SK-N-SH (cell line): Measurements from ENCODE around the gene DHRS13.

ENCODE experiments used
- GABPA ChIP-seq: IDR thresholded peaks from 2 replicates; pipeline ENCODE4 v1.4.0; 2012; ENCODE audit warnings: low read depth, mild to moderate bottlenecking
- JUND ChIP-seq: IDR thresholded peaks from 2 replicates; pipeline ENCODE4 v1.4.0; 2012
- MAX ChIP-seq: IDR thresholded peaks from 2 replicates; pipeline ENCODE4 v1.4.0; 2012; ENCODE audit warnings: low read depth
- MXI1 ChIP-seq: IDR thresholded peaks from 2 replicates; pipeline ENCODE4 v1.6.1; 2012; ENCODE audit warnings: mild to moderate bottlenecking, low read depth, low read length, improper control_type of control experiment
- RFX5 ChIP-seq: IDR thresholded peaks from 2 replicates; pipeline ENCODE4 v1.6.1; 2012; ENCODE audit warnings: mild to moderate bottlenecking, improper control_type of control experiment, low read length
- SMC3 ChIP-seq: IDR thresholded peaks from 2 replicates; pipeline ENCODE4 v1.6.1; 2012; ENCODE audit warnings: low read depth, low read length, improper control_type of control experiment
- TF ChIP-seq, protein P1 (sequence below): fragments of 200-600 bp; sonication (generic); IDR thresholded peaks from 2 replicates; pipeline ENCODE4 v1.6.1; 2017; ENCODE audit warnings: antibody characterized with exemption, mild to moderate bottlenecking, moderate library complexity
- TF ChIP-seq, protein P2 (sequence below): IDR thresholded peaks from 2 replicates; pipeline ENCODE4 v1.6.1; 2012; ENCODE audit warnings: mild to moderate bottlenecking, low read depth, low read length, moderate library complexity
- TF ChIP-seq, protein P3 (sequence below): IDR thresholded peaks from 2 replicates; pipeline ENCODE4 v1.4.0; 2012; ENCODE audit warnings: low read depth, borderline replicate concordance
- TF ChIP-seq, protein P4 (sequence below): IDR thresholded peaks from 2 replicates; pipeline ENCODE4; 2012

DNA sequence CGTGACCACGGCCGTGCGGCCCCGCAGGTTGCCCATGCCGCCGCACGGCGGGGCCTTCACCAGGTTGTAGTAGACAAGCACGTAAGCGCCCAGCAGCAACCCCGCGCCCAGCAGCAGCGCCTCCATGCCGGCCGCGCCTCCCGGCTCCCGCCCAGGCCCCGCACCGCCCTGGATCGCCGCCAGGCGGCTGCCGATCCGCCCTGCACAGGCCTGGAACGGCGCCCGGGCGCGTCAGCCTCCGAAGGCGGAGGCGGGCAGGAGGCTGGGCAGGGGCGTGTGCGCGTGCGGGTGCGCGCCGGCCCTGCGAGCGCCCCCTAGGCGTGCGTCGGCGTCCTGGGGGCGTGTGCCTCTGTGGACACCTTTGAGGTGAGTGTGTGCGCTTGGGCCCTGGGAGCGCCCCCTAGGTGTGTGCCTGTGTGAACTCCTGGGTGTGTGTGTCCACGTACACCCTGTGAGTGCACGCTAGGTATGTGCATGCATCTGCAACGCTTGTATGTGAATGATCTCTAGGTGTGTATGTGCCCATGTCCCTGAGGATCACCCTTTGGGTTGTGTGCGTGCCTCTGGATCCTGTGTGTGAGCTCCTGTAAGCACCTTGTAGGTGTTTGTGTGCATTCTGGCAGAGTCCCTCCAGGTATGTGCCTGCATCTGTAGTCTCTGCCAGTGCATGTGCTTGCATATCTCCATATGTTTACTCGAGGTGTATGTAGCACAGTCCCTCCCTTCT is at the start of gene DHRS13:
- TF ChIP-seq MAX (peak; percentile 72), RFX5 (no peak), MXI1 (peak; percentile 89), GABPA (no peak), SMC3 (peak; percentile 54; the same call in 1 of the 2 replicates), JUND (no peak)
- TF ChIP-seq, protein P1, sequence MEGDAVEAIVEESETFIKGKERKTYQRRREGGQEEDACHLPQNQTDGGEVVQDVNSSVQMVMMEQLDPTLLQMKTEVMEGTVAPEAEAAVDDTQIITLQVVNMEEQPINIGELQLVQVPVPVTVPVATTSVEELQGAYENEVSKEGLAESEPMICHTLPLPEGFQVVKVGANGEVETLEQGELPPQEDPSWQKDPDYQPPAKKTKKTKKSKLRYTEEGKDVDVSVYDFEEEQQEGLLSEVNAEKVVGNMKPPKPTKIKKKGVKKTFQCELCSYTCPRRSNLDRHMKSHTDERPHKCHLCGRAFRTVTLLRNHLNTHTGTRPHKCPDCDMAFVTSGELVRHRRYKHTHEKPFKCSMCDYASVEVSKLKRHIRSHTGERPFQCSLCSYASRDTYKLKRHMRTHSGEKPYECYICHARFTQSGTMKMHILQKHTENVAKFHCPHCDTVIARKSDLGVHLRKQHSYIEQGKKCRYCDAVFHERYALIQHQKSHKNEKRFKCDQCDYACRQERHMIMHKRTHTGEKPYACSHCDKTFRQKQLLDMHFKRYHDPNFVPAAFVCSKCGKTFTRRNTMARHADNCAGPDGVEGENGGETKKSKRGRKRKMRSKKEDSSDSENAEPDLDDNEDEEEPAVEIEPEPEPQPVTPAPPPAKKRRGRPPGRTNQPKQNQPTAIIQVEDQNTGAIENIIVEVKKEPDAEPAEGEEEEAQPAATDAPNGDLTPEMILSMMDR = peak; percentile 87
- TF ChIP-seq, protein P2, sequence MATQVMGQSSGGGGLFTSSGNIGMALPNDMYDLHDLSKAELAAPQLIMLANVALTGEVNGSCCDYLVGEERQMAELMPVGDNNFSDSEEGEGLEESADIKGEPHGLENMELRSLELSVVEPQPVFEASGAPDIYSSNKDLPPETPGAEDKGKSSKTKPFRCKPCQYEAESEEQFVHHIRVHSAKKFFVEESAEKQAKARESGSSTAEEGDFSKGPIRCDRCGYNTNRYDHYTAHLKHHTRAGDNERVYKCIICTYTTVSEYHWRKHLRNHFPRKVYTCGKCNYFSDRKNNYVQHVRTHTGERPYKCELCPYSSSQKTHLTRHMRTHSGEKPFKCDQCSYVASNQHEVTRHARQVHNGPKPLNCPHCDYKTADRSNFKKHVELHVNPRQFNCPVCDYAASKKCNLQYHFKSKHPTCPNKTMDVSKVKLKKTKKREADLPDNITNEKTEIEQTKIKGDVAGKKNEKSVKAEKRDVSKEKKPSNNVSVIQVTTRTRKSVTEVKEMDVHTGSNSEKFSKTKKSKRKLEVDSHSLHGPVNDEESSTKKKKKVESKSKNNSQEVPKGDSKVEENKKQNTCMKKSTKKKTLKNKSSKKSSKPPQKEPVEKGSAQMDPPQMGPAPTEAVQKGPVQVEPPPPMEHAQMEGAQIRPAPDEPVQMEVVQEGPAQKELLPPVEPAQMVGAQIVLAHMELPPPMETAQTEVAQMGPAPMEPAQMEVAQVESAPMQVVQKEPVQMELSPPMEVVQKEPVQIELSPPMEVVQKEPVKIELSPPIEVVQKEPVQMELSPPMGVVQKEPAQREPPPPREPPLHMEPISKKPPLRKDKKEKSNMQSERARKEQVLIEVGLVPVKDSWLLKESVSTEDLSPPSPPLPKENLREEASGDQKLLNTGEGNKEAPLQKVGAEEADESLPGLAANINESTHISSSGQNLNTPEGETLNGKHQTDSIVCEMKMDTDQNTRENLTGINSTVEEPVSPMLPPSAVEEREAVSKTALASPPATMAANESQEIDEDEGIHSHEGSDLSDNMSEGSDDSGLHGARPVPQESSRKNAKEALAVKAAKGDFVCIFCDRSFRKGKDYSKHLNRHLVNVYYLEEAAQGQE = no peak
- TF ChIP-seq, protein P3, sequence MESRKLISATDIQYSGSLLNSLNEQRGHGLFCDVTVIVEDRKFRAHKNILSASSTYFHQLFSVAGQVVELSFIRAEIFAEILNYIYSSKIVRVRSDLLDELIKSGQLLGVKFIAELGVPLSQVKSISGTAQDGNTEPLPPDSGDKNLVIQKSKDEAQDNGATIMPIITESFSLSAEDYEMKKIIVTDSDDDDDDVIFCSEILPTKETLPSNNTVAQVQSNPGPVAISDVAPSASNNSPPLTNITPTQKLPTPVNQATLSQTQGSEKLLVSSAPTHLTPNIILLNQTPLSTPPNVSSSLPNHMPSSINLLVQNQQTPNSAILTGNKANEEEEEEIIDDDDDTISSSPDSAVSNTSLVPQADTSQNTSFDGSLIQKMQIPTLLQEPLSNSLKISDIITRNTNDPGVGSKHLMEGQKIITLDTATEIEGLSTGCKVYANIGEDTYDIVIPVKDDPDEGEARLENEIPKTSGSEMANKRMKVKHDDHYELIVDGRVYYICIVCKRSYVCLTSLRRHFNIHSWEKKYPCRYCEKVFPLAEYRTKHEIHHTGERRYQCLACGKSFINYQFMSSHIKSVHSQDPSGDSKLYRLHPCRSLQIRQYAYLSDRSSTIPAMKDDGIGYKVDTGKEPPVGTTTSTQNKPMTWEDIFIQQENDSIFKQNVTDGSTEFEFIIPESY = no peak
- TF ChIP-seq, protein P4, sequence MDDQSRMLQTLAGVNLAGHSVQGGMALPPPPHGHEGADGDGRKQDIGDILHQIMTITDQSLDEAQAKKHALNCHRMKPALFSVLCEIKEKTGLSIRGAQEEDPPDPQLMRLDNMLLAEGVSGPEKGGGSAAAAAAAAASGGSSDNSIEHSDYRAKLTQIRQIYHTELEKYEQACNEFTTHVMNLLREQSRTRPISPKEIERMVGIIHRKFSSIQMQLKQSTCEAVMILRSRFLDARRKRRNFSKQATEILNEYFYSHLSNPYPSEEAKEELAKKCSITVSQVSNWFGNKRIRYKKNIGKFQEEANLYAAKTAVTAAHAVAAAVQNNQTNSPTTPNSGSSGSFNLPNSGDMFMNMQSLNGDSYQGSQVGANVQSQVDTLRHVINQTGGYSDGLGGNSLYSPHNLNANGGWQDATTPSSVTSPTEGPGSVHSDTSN = 0 out of 2 replicates have a peak, but pooled peaks have one; percentile 6
